ENCODE results near the gene RCOR1.

DNA sequence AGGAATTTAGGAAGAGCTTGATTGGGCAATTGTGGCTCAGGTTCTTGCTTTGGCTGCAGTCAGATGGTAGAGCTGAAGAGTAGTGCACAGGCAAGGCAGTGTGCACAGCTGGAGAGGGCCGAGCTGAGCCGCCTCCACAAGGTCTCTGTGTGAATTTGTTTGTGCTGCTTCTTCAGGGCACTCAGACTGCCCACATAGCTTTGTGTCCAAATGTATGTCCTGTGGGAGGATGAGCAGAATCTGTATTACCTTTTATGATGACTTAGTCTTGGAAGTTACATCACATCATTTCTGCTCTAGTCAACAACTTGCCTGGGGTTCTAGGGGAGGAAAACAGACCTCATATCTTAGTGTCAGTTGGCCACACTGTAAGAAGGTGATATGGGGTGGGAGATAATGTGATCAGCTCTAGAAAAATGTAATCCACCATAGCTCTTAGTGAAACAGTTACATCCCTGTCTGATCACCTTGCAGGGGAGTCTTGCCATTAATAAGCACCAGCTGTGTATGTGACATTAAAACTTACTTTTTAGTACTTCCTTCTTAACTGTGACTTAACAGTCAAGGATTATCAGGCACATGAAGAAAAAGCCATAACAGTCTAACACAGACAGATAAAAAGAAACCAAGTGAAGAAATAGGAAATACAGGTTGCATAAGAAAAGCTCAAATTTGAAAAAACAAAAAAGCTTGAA is 53.4 kb downstream of the RCOR1 start:
- TF ChIP-seq, protein P1, sequence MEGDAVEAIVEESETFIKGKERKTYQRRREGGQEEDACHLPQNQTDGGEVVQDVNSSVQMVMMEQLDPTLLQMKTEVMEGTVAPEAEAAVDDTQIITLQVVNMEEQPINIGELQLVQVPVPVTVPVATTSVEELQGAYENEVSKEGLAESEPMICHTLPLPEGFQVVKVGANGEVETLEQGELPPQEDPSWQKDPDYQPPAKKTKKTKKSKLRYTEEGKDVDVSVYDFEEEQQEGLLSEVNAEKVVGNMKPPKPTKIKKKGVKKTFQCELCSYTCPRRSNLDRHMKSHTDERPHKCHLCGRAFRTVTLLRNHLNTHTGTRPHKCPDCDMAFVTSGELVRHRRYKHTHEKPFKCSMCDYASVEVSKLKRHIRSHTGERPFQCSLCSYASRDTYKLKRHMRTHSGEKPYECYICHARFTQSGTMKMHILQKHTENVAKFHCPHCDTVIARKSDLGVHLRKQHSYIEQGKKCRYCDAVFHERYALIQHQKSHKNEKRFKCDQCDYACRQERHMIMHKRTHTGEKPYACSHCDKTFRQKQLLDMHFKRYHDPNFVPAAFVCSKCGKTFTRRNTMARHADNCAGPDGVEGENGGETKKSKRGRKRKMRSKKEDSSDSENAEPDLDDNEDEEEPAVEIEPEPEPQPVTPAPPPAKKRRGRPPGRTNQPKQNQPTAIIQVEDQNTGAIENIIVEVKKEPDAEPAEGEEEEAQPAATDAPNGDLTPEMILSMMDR (optimal IDR thresholded peaks at IDR 0.05 in 1 of 3, IDR thresholded peaks at IDR 0.05 in 1 of 3, conservative IDR thresholded peaks at IDR 0.05 in 1 of 3; ENCODE audit: extremely low read depth in 1 of 3, insufficient read depth in 2 of 3, low read length in 3 of 3): no peak
- TF ChIP-seq EZH2 (IDR thresholded peaks at IDR 0.05; ENCODE audit: low read length): no peak

Measured in keratinocyte (primary cell).